GM12878 (cell line): ENCODE data around the gene ZNF92. TPM values are rescaled to one million over a fixed set of nuclear protein-coding genes. Genes with fewer than 3 reads are reported as not detected.

Source experiments
- ATAC-seq: fragments of 200-7000 bp; cut with Tn5 transposase; 3 replicates; pipeline ENCODE4 v1.9.1; 2020; ENCODE audit warnings: mild to moderate bottlenecking, moderate library complexity
- BruUV-seq: library from RNA; stranded (reverse); fragments of 400-500 nt; replicated peaks from 2 replicates; lab custom pipeline; 2021; lab: Mats Ljungman, UMichigan
- CTCF ChIA-PET: fragments of 300-600 bp; sonication (Branson Sonifier 250); formaldehyde crosslinking; extraction: SDS; loops from one replicate; lab custom pipeline; 2021; ENCODE audit warnings: inconsistent platforms; lab: Yijun Ruan, JAX
- POLR2A ChIA-PET: fragments of 350-600 bp; formaldehyde crosslinking; extraction: SDS; loops from one replicate; lab custom pipeline; 2021; ENCODE audit warnings: inconsistent platforms; lab: Charles Lee
- RAD21 ChIA-PET: fragments of 300-600 bp; sonication (Branson Sonifier 250); formaldehyde crosslinking; loops from one replicate; lab custom pipeline; 2023; ENCODE audit warnings: antibody characterized with exemption; ENCODE audit not compliant: unreplicated experiment; lab: Charles Lee
- SMC1A ChIA-PET: fragments of 300-600 bp; sonication (Branson Sonifier 250); formaldehyde crosslinking; loops from one replicate; lab custom pipeline; 2023; ENCODE audit not compliant: unreplicated experiment, uncharacterized antibody; lab: Charles Lee
- DNase-seq: peaks from one replicate; pipeline ENCODE4 v3.0.0-alpha.2; 2011; ENCODE audit warnings: low read depth, low spot score
- FAIRE-seq: peaks from 3 replicates; lab custom pipeline; 2011; peaks lifted over from hg19 to GRCh38; lab: Jason Lieb, UNC
- H2AFZ ChIP-seq: 2 replicates; pipeline ENCODE4 v1.6.0; 2011; ENCODE audit warnings: low read depth, low read length, control low read depth; ENCODE audit not compliant: control insufficient read depth
- H3K27ac ChIP-seq: 2 replicates; pipeline ENCODE4 v1.5.1; 2011; ENCODE audit warnings: control low read depth; ENCODE audit not compliant: control insufficient read depth, insufficient read depth
- H3K27me3 ChIP-seq, 2 experiments: replicated peaks in 1 of 2; 2 replicates each; pipeline versions ENCODE4 v1.6.0 to v1.6.1; 2011; ENCODE audit warnings: low read length in 1 of 2; ENCODE audit not compliant: control insufficient read depth in 2 of 2, insufficient read depth in 2 of 2
- H3K36me3 ChIP-seq, 2 experiments: 2 replicates each; pipeline ENCODE4 v1.5.1; 2011; ENCODE audit warnings: low read length in 1 of 2; ENCODE audit not compliant: control insufficient read depth in 2 of 2, insufficient read depth in 2 of 2
- H3K4me1 ChIP-seq: 2 replicates; pipeline ENCODE4 v1.6.1; 2011; ENCODE audit warnings: mild to moderate bottlenecking, low read length, moderate library complexity, mixed read lengths; ENCODE audit not compliant: control insufficient read depth, insufficient read depth
- H3K4me2 ChIP-seq: 2 replicates; pipeline ENCODE4 v1.6.0; 2011; ENCODE audit warnings: control low read depth; ENCODE audit not compliant: control insufficient read depth, insufficient read depth
- H3K4me3 ChIP-seq: fragments of 200-600 bp; sonication (generic); 2 replicates; pipeline ENCODE4 v1.5.1; 2016
- H3K79me2 ChIP-seq: 2 replicates; pipeline ENCODE4 v1.6.0; 2011; ENCODE audit warnings: low read length; ENCODE audit not compliant: control insufficient read depth, insufficient read depth
- H3K9ac ChIP-seq: 2 replicates; pipeline ENCODE4 v1.8.0; 2011; ENCODE audit warnings: low read length, control low read depth, mixed read lengths; ENCODE audit not compliant: control insufficient read depth, insufficient read depth
- H3K9me3 ChIP-seq: replicated peaks from 3 replicates; pipeline ENCODE4 v1.5.1; 2011; ENCODE audit warnings: mild to moderate bottlenecking, low read length; ENCODE audit not compliant: control insufficient read depth, insufficient read depth
- H4K20me1 ChIP-seq: 2 replicates; pipeline ENCODE4 v1.6.0; 2011; ENCODE audit not compliant: control insufficient read depth, insufficient read depth
- HCFC1 ChIP-seq: fragments of 150-350 bp; IDR thresholded peaks from 2 replicates; pipeline ENCODE4 v1.6.1; 2014; ENCODE audit warnings: low read length
- IKZF1 ChIP-seq: fragments of 450-650 bp; conservative IDR thresholded peaks from 2 replicates; pipeline ENCODE4 v1.6.1; 2017; ENCODE audit warnings: antibody characterized with exemption, mild to moderate bottlenecking
- IKZF2 ChIP-seq, 2 experiments: fragments of 450-650 bp; IDR thresholded peaks; 2 replicates each; pipeline ENCODE4 v1.6.1; 2017; ENCODE audit warnings: mild to moderate bottlenecking in 2 of 2, moderate library complexity in 2 of 2
- JUND ChIP-seq: IDR thresholded peaks from 2 replicates; pipeline ENCODE4 v1.6.1; 2012; ENCODE audit warnings: low read depth, mild to moderate bottlenecking, low read length, improper control_type of control experiment, moderate library complexity
- NFYA ChIP-seq: IDR thresholded peaks from 2 replicates; pipeline ENCODE4 v1.6.1; 2011; ENCODE audit warnings: low read depth, mild to moderate bottlenecking, low read length, improper control_type of control experiment, borderline replicate concordance
- NRF1 ChIP-seq: conservative IDR thresholded peaks from 2 replicates; pipeline ENCODE4 v1.6.1; 2011; ENCODE audit warnings: mild to moderate bottlenecking, low read depth, low read length, improper control_type of control experiment
- POU2F2 ChIP-seq: IDR thresholded peaks from 3 replicates; pipeline ENCODE4 v1.6.1; 2011; ENCODE audit warnings: low read depth, mild to moderate bottlenecking, low read length, borderline replicate concordance
- SMC3 ChIP-seq: IDR thresholded peaks from 2 replicates; pipeline ENCODE4 v1.6.1; 2011; ENCODE audit warnings: low read length, improper control_type of control experiment, borderline replicate concordance
- SPI1 ChIP-seq: IDR thresholded peaks from 2 replicates; pipeline ENCODE4 v1.6.1; 2011; ENCODE audit warnings: low read depth, mild to moderate bottlenecking, low read length, moderate library complexity, borderline replicate concordance; ENCODE audit not compliant: insufficient read depth
- TARDBP ChIP-seq: IDR thresholded peaks from 2 replicates; pipeline ENCODE4 v1.6.1; 2016; ENCODE audit warnings: borderline replicate concordance
- TBL1XR1 ChIP-seq: IDR thresholded peaks from 2 replicates; pipeline ENCODE4 v1.6.1; 2012; ENCODE audit warnings: low read depth, low read length, improper control_type of control experiment
- WGBS: methylation state at CpG from one replicate; pipeline ENCODE4 v1.1.6; 2016; ENCODE audit warnings: low lambda C conversion rate; ENCODE audit not compliant: insufficient replicate concordance, insufficient coverage; ENCODE audit errors: missing lambda C conversion rate; 5-methylcytosine and 5-hydroxymethylcytosine counted together
- in situ Hi-C: fragments of 300-500 bp; cut with MboI; formaldehyde crosslinking; loops from 9 replicates; pipeline ENCODE4 v1.14.3; 2018; ENCODE audit warnings: mixed read lengths
- intact Hi-C: fragments of 100-400 bp; cut with micrococcal nuclease; formaldehyde crosslinking; loops from one replicate; pipeline ENCODE4 v1.14.2; 2022; ENCODE audit not compliant: unreplicated experiment
- polyA plus RNA-seq, 11 experiments: library from polyadenylated mRNA; depleted of rRNA in 4 of 11; unstranded in 6 of 11; stranded (reverse) in 5 of 11; fragments of >200 nt; fragmentation: Nextera tagmentation in 4 of 11; fragmentation: Illumina TruSeq in 1 of 11; extraction: Ambion mirVana in 4 of 11; extraction: Trizol in 1 of 11; gene quantifications; 1 replicate in 1 of 11; 2 replicates in 10 of 11; pipeline versions ENCODE4 v1.2.1 to v1.2.3, GENCODE V29; 2011 to 2016; ENCODE audit warnings: inconsistent platforms in 2 of 11, missing spikeins in 2 of 11, low read depth in 1 of 11
- total RNA-seq, 4 experiments: library from RNA; depleted of rRNA in 3 of 4; stranded (reverse); fragments of >200 nt in 3 of 4; fragmentation: Illumina TruSeq in 1 of 4; extraction: Trizol in 1 of 4; gene quantifications; 2 replicates each; pipeline versions ENCODE4 v1.2.1 to v1.2.3, GENCODE V29; 2013 to 2021
- TF ChIP-seq, protein P1 (sequence below): fragments of 450-650 bp; IDR thresholded peaks from 2 replicates; pipeline ENCODE4 v1.6.1; 2016; ENCODE audit warnings: mild to moderate bottlenecking

Gene ZNF92
- total and polyA plus RNA-seq, 10 of the 15 experiments (the other 5 are each of a cell fraction or from before 2014, with no cell fraction given), result 6.7 to 27.6 (median 14.3) TPM

DNA sequence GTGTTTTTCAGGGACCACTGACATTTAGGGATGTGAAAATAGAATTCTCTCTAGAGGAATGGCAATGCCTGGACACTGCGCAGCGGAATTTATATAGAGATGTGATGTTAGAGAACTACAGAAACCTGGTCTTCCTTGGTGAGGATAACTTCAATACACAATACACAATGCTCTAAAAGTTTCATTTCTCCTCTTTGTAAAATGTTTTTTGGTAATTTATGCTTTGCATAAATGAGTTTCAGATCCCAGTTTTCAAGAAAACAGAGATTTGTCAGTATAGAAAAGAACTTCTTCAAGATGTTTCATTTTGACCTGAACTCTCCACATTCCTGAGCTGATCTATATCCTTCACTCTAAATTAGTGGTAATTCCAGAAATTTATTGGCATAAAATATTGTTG is 14.2 kb downstream of the ZNF92 start:
- RAD21 ChIA-PET, result no interaction called here
- WGBS, result 90% methylated on average over 2 of the region's 2 CpGs
- Histone ChIP-seq H3K4me1 (peaks cover 3% of the 10 kb centered on the region), H3K27ac (peak overlapping the region; percentile 69), H2AFZ (no peak overlapping the region), H3K79me2 (peaks cover 50% of the 10 kb centered on the region)
- in situ Hi-C loops, result loop anchor here (25.0 kb wide), 1 partner anchor 701 kb away; no protein-coding TSS in a partner anchor
- no peak for TF ChIP-seq TARDBP
- TF ChIP-seq HCFC1, result no peak
- TF ChIP-seq POU2F2, result peak; percentile 64; the same call in 1 of the 3 replicates
- TF ChIP-seq JUND, result no peak
- no peak for TF ChIP-seq TBL1XR1
- TF ChIP-seq, protein P1, sequence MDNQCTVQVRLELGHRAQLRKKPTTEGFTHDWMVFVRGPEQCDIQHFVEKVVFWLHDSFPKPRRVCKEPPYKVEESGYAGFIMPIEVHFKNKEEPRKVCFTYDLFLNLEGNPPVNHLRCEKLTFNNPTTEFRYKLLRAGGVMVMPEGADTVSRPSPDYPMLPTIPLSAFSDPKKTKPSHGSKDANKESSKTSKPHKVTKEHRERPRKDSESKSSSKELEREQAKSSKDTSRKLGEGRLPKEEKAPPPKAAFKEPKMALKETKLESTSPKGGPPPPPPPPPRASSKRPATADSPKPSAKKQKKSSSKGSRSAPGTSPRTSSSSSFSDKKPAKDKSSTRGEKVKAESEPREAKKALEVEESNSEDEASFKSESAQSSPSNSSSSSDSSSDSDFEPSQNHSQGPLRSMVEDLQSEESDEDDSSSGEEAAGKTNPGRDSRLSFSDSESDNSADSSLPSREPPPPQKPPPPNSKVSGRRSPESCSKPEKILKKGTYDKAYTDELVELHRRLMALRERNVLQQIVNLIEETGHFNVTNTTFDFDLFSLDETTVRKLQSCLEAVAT, result no peak
- peak; percentile 45; a peak in 2 of 4 replicates for TF ChIP-seq IKZF2 (IDR thresholded peaks at IDR 0.05)
- TF ChIP-seq NFYA, result no peak
- no peak for TF ChIP-seq SMC3
- TF ChIP-seq SPI1, result peak; percentile 65
- TF ChIP-seq IKZF1, result 0 out of 2 replicates have a peak, but pooled peaks have one; percentile 17
- no peak for TF ChIP-seq NRF1
- TF ChIP-seq, all 136 proteins: peak for 4
- H3K9me3 ChIP-seq, result peaks cover 4% of the 10 kb centered on the region
- peaks cover 2 to 7% of the 10 kb centered on the region in 2 experiments; a peak in 3 of 4 replicates for H3K36me3 ChIP-seq
- no peak overlapping the region; the same call in 1 of the 2 replicates for H3K4me2 ChIP-seq
- H4K20me1 ChIP-seq, result no peaks in the 10 kb centered on the region
- H3K4me3 ChIP-seq, result no peak overlapping the region; the same call in 1 of the 2 replicates
- H3K27me3 ChIP-seq, result no peaks in the 10 kb centered on the region
- no peak overlapping the region for H3K9ac ChIP-seq
- SMC1A ChIA-PET, result no interaction called here
- CTCF ChIA-PET, result no interaction called here
- intact Hi-C loops, result loop anchor here (10.0 kb wide), 1 partner anchor 1073 kb away; the partner anchor contains the start of gene ZNF736
- FAIRE-seq, result no peak
- ATAC-seq, result peak; percentile 10; the same call in 2 of the 3 replicates
- peak; percentile 20 for DNase-seq
- BruUV-seq, result no TSS peak
- POLR2A ChIA-PET, result no interaction called here
